Neutrophil (primary cell): Measurements from ENCODE around the gene ZNF701.

Experiments
- H3K27ac ChIP-seq: fragments of 200-600 bp; sonication (generic); 2 replicates; pipeline ENCODE4 v1.5.1; 2016; ENCODE audit warnings: mild to moderate bottlenecking, moderate library complexity
- H3K27me3 ChIP-seq: fragments of 200-600 bp; sonication (generic); 2 replicates; pipeline ENCODE4 v1.6.0; 2016; ENCODE audit warnings: mild to moderate bottlenecking
- H3K36me3 ChIP-seq: fragments of 200-600 bp; sonication (generic); 2 replicates; pipeline ENCODE4 v1.5.1; 2017
- H3K4me1 ChIP-seq, 2 experiments: fragments of 200-600 bp in 1 of 2; sonication (generic) in 1 of 2; 1 replicate in 1 of 2; 2 replicates in 1 of 2; pipeline versions ENCODE4 v1.5.1 to v1.6.1; 2013 to 2016; ENCODE audit warnings: low read depth in 1 of 2, low read length in 1 of 2, mild to moderate bottlenecking in 1 of 2, moderate library complexity in 1 of 2; ENCODE audit not compliant: control insufficient read depth in 1 of 2, insufficient read depth in 1 of 2
- H3K4me3 ChIP-seq, 2 experiments: fragments of 200-600 bp in 1 of 2; sonication (generic) in 1 of 2; 1 replicate in 1 of 2; 2 replicates in 1 of 2; pipeline ENCODE4 v1.5.1; 2013 to 2016; ENCODE audit warnings: low read depth in 1 of 2, low read length in 1 of 2, mild to moderate bottlenecking in 1 of 2, moderate library complexity in 1 of 2
- H3K9me3 ChIP-seq: fragments of 200-600 bp; sonication (generic); 2 replicates; pipeline ENCODE4 v1.5.1; 2016
- CTCF ChIP-seq: fragments of 200-600 bp; sonication (generic); IDR thresholded peaks from 2 replicates; pipeline ENCODE4 v1.5.1; 2016; ENCODE audit warnings: antibody characterized with exemption

ZNF701 gene

DNA sequence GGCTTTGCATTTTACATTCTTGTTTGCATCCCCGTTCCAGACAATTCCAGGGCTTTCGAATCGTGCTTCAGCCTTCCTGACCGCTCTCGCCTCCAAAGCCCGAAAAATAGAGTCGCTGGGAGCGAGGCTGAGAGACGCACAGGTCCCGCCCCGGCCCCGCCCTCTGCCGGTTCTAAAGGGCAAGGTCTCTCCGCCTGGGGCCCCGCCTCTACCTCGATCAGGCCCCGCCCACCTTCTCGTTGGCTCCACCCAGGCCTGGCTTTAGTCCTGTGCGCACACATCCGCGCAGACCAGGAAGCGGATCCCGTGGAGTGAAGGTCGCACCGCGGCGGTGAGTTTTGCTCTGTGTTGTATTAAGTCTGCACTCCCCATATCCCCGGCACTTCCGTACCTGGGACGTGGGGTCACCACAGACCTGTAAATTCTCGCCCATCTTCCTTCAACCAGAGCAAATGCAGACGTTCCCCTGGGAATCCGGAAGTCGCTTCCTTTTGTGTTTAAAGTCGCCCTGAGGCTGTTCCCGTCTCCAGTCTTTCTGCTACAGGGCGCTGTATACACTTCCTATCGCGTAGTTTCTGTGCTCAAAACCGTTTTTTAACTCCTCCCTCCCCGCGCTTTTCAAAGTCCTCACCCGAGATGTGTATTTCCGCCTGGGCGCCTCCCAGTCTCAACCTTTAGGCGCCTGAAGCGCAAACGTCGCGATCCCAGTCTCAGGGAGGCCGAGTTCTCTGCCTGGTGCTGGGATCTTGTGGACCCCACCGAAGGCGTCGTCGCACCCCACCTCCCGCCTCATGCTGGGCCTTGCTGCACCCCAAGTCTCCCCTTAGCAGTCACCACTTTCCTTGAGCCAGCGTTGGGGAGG, at the start of gene ZNF701:
Gene ZNF701 (plus strand): TSS at position 288 of the 862 bp plus-strand sequence. CDS start 3,861 bp downstream, outside the sequence.
- Histone ChIP-seq H3K27me3 (no peaks in the 10 kb centered on the region), H3K36me3 (peaks cover 34% of the 10 kb centered on the region), H3K4me3 (peak within 1 kb of the TSS; percentile 90 to 92), H3K27ac (peak within 1 kb of the TSS; percentile 92), H3K9me3 (no peaks in the 10 kb centered on the region), H3K4me1 (peaks cover 11 to 13% of the 10 kb centered on the region in 2 experiments)
- peak; percentile 77 for TF ChIP-seq CTCF

GRCh38 chr19:52522551-52522950, 47.5 kb upstream of the ZNF701 start:
- Histone ChIP-seq H3K4me1 (peaks cover 7 to 10% of the 10 kb centered on the region in 2 experiments), H3K36me3 (no peaks in the 10 kb centered on the region), H3K27me3 (no peaks in the 10 kb centered on the region), H3K27ac (no peak overlapping the region), H3K4me3 (no peak overlapping the region), H3K9me3 (peaks cover 12% of the 10 kb centered on the region)
- TF ChIP-seq CTCF = no peak

DNA sequence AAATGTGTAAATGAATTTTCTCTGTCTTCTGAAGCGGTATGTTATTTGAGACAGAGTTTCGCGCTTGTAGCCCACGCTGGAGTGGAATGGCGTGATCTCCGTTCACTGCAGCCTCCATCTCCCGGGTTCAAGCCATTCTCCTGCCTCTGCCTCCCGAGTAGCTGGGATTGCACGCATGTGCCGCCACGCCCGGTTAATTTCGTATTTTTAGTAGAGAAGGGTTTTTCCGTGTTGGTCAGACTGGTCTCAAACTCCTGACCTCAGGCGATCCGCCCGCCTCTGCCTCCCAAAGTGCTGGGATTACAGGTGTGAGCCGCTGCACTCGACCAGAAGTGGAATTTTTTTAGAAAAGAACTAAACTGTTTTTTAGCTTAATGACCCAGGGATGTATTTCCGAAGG, 46.0 kb upstream of the ZNF701 start:
- Histone ChIP-seq H3K36me3 (no peaks in the 10 kb centered on the region), H3K4me3 (no peak overlapping the region), H3K27ac (no peak overlapping the region), H3K9me3 (peaks cover 12% of the 10 kb centered on the region), H3K27me3 (no peaks in the 10 kb centered on the region), H3K4me1 (peaks cover 19% of the 10 kb centered on the region in 2 experiments)
- no peak for TF ChIP-seq CTCF

GRCh38 chr19:52527134-52527955, 42.7 kb upstream of the ZNF701 start, which contains the start of gene ZNF808:
Gene ZNF808 (plus strand): TSS chr19:52527668. CDS start chr19:52543285, 15,617 bp downstream.
- no peaks in the 10 kb centered on the region for H3K27me3 ChIP-seq
- H3K4me3 ChIP-seq = peak within 1 kb of the TSS; percentile 86 to 91
- peak; percentile 66 for TF ChIP-seq CTCF
- peaks cover 12% of the 10 kb centered on the region for H3K9me3 ChIP-seq
- H3K36me3 ChIP-seq = no peaks in the 10 kb centered on the region
- H3K4me1 ChIP-seq = peaks cover 19% of the 10 kb centered on the region in 2 experiments
- peak within 1 kb of the TSS; percentile 91 for H3K27ac ChIP-seq

GRCh38 chr19:52527956-52528351, 42.1 kb upstream of the ZNF701 start:
- TF ChIP-seq CTCF = no peak
- peaks cover 7% of the 10 kb centered on the region for H3K9me3 ChIP-seq
- peaks cover 19% of the 10 kb centered on the region in 2 experiments for H3K4me1 ChIP-seq
- no peaks in the 10 kb centered on the region for H3K36me3 ChIP-seq
- H3K27ac ChIP-seq = peak overlapping the region; percentile 91
- H3K27me3 ChIP-seq = no peaks in the 10 kb centered on the region
- H3K4me3 ChIP-seq = peak overlapping the region; percentile 86 to 91
